Stimulated activated CD4-positive, alpha-beta T cell treated with anti-CD3 and anti-CD28 coated beads, Interleukin-1b, Interleukin-23, amount 100 ng/mL, for 24 hours (primary cell): ENCODE data around the gene CSTB.

Experiments used
- DNase-seq, 4 experiments: peaks; one replicate each; pipeline ENCODE4 v3.0.0-alpha.2; 2020; ENCODE audit warnings: low read depth in 4 of 4, low spot score in 1 of 4

The CSTB gene

GRCh38 chr21:43793243-43793642 is 17.1 kb upstream of the CSTB start:
- DNase-seq: no peak

DNA sequence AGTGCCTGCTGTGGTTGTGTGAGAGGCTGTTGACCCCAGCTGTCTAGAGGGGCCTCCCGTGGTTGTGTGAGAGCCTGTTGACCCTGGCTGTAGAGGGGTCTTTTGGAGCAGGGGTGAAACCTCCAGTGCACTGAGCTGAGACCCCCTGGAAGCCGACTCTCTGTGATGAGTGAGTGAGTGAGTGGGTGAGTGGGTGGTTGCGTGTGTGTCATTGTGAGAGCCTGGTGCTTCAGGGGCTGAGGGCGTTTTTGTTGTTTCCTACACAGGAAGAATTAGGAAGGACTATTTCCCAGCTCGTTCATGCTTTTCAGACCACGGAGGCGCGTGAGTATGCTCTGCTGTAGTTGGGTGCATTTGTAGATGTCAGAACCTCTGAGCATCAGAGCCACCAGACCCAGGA is 16.3 kb upstream of the CSTB start:
- DNase-seq: no peak

GRCh38 chr21:43790010-43790524 is 14.0 kb upstream of the CSTB start:
- DNase-seq: no peak

DNA sequence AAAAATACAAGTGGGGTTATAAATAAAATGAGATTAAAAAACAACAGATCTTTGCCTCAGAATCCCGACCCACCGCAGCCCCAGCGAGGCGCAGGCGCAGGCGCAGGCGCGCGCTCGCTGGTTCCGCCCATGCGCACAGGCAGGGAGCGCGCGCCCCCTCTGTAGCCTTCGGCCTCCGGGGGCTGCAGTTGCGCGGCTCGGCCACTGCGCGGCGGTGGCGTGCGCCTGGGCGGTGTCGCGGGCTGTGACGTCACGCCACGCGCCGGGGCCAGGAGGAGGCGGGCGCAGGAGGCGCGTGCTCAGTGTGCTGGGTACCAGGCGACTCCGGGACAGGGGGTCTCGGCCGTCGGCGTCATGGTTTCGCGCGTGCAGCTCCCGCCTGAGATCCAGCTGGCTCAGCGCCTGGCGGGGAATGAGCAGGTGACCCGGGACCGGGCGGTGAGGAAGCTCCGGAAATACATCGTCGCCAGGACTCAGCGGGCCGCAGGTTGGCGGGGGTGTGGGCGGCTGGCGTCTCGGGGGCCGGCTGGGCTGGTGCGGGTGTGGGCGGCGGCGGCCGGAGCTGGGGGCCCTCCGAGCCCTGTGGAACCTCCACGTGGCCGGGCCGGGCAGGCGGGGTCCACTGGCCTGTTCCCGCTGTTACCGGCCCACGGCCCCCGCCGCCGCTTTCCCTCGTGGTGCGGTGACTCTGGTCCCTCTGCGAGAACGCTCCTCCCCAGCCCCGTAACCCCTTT is 13.3 kb upstream of the CSTB start, which contains the start of gene RRP1:
Gene RRP1, plus strand, starts transcription at position 302 of the 734 bp plus-strand sequence. Its CDS starts 53 bp downstream, at position 355.
- DNase-seq: peak; percentile 85 to 94 (median 86)

- no peak for DNase-seq
These were observed 10.8 kb upstream of the CSTB start for GRCh38 chr21:43786807-43787440.

- DNase-seq: no peak
These were observed 10.2 kb upstream of the CSTB start for GRCh38 chr21:43786300-43786806.

DNA sequence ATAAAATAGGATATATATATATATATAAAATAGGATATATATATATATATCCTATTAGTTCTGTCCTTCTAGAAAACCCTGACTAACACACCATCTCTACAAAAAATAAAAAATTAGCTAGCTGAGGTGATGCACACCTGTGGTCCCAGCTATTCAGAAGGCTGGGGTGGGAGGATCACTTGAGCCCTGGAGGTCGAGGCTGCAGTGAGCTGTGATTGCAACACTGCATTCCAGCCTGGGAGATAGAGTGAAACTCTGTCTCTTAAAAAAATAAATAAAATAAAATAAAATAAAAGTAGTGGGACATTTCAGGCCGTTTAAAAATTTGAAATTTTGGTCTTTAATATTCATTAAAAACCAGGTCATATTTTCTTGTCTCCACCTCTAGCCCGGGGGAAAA is 9.0 kb upstream of the CSTB start:
- DNase-seq: no peak

DNA sequence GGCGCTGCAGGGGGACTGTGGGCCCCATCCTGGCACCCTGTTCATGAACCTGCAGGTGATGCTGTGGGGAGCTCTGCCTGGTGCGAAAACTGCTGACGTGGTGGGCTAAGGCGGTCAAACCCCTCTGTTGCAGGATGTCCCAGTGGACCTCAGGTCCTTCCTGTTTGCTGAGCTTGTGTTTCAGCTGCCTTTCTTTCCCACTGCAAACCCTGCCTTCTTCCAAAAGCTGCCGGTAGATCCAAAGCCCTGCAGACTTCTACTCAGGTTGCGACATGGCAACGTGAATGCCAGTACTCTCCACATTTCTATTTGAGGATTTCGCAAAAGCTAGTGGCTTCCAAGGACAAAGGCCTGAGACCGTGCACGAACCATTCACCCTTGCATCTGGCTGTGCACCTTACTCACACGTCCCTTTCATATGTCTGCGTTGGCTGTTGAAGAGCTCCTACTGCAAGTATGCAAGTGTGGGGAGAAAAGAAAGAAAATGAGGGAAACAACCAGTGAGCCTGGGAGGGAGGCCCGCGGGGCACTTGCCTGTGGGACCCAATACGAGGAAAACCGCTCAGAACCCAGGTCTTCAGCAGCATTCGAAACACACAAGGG is 7.1 kb upstream of the CSTB start:
- no peak for DNase-seq

- no peak for DNase-seq
These were observed 6.5 kb upstream of the CSTB start for GRCh38 chr21:43782431-43783097.

DNA sequence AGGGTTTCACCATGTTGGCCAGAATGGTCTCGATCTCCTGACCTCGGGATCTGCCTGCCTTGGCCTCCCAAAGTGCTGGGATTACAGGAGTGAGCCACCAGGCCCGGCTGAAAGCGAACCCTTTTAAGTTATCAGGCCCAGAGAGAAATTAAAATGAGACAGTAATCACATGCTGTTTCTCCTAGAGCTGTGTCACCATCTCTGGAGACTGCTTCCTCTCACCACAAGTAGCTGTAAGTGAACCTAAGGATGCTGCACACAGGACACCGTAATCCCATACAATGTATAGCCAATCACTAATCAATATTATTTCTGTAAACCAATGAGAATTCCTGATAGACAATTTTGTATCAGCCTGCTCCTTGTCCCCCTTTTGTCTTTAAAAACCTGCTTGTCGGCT is 5.7 kb upstream of the CSTB start:
- no peak for DNase-seq

GRCh38 chr21:43779660-43780059 is 3.6 kb upstream of the CSTB start:
- no peak for DNase-seq

- DNase-seq: no peak
These were observed 2.6 kb upstream of the CSTB start for GRCh38 chr21:43778469-43779335.

DNA sequence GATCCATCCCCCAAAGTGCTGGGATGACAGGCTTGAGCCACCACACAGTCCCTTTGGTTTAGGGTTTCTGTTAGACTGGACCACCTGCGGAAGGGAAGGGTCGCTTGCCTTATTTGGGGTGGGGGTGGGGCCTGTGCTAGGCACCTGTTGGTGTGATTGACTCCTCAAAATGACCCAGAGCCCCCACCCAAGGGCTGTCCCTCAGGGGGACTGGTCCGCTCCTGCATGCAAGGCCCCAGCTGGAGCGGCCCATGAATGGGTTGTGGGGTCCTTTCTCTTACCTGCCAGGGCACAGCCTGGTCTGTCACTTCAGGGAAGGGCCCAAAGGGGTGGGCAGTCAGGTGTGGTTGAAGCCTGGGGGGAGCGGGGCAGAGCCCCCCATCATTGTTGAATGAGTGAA is 1.8 kb upstream of the CSTB start:
- DNase-seq: no peak

DNA sequence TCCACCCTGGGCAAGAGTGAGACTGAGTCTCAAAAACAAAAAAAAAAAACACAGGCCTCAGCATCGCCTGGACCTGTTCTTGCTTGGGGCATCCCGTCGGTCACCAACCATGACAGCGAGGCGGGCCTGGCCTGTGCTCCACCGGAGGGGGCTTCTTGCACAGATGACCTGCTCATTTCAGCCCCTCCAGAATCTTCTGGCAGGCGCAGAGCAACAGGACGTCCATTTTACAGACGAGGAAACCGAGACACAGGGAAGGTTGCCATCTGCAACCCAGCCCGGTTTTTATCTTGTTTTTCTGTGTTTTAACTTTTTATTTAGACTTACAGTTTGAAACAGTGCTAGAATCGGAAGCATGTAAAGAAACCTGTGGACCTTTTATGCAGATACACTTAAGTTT is 918 bp downstream of the CSTB start:
- no peak for DNase-seq

DNA sequence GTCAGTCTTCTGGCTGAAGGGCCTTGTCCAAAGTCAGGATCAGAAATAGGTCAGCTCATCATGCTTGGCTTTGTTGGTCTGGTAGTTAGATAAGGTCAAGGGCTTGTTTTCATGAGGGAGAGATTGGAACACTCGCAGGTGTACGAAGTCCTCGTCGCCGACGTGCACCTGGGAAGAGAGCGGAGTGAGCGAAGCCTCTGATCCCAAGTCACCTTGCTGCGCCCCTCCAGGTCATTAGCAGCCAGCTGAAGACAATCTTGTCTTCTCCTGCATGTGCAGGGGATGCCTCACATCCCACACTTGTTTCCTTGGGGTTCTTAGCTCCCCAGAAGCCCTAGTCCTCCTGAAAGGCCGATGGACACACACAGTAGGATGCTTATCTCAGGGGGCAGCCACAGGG is 1.9 kb downstream of the CSTB start:
- DNase-seq: no peak

GRCh38 chr21:43772425-43772821 is 3.7 kb downstream of the CSTB start:
- DNase-seq: no peak

DNA sequence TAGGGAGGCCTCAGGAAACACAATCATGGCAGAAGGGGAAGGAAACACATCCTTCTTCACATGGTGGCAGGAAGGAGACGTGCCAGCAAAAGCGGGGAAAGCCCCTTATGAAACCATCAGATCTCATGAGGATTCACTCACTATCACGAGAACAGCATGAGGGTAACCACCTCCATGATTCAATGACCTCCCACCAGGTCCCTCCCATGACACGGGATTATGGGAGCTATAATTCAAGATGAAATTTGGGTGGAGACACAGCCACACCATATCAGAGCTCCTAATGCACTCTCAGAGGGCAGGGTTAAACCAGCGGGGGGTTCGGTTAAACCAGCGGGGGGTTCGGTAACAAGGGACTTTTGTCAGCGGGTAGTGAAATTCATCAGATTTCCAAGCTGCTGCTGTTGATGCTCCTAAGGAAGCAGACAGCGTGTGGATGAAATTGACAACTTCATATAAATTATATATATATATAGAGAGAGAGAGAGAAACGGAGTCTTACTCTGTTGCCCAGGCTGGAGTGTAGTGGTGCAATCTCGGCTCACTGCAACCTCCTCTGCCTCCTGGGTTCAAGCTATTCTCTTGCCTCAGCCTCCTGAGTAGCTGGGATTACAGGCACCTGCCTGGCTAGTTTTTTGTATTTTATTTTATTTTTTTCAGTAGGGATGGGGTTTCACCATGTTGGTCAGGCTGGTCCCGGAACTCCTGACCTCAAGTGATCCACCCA is 4.2 kb downstream of the CSTB start:
- no peak for DNase-seq

GRCh38 chr21:43771199-43771675 is 4.9 kb downstream of the CSTB start:
- no peak for DNase-seq

- DNase-seq: no peak
These were observed 5.9 kb downstream of the CSTB start for GRCh38 chr21:43770066-43770655.
